Parathyroid adenoma (tissue), 2 donors: Measurements from ENCODE around the gene FOXI3.

Source experiments
- H2AFZ ChIP-seq: fragments of 300-600 bp; sonication (generic); one replicate; pipeline ENCODE4 v1.7.0; 2017; ENCODE audit warnings: antibody characterized with exemption, mild to moderate bottlenecking
- H3K27ac ChIP-seq: fragments of 300-600 bp; sonication (generic); one replicate; pipeline ENCODE4 v1.7.0; 2017
- H3K27me3 ChIP-seq: fragments of 300-600 bp; sonication (generic); one replicate; pipeline ENCODE4 v1.7.0; 2017; ENCODE audit warnings: low read length; ENCODE audit not compliant: control insufficient read depth, insufficient read depth
- H3K36me3 ChIP-seq: fragments of 300-600 bp; sonication (generic); one replicate; pipeline ENCODE4 v1.7.0; 2017; ENCODE audit warnings: low read length; ENCODE audit not compliant: control insufficient read depth, insufficient read depth
- H3K4me1 ChIP-seq: fragments of 300-600 bp; sonication (generic); one replicate; pipeline ENCODE4 v1.7.0; 2017; ENCODE audit warnings: control low read depth
- H3K4me2 ChIP-seq: fragments of 300-600 bp; sonication (generic); one replicate; pipeline ENCODE4 v1.7.0; 2017; ENCODE audit warnings: low read length
- H3K4me3 ChIP-seq: fragments of 300-600 bp; sonication (generic); one replicate; pipeline ENCODE4 v1.7.0; 2017; ENCODE audit warnings: low read depth, low read length
- H3K79me2 ChIP-seq: fragments of 300-600 bp; sonication (generic); one replicate; pipeline ENCODE4 v1.7.0; 2017; ENCODE audit warnings: control low read depth
- H3K9ac ChIP-seq: fragments of 300-600 bp; sonication (generic); one replicate; pipeline ENCODE4 v1.7.0; 2017; ENCODE audit warnings: mild to moderate bottlenecking
- H3K9me3 ChIP-seq: fragments of 300-600 bp; sonication (generic); one replicate; pipeline ENCODE4 v1.7.0; 2017; ENCODE audit warnings: low read length; ENCODE audit not compliant: control insufficient read depth
- CTCF ChIP-seq: fragments of 300-600 bp; sonication (generic); IDR thresholded peaks from one replicate; pipeline ENCODE4 v1.7.0; 2017; ENCODE audit warnings: antibody characterized with exemption, mild to moderate bottlenecking
- donor health status: primary hyperparathyroidism.

Gene FOXI3

DNA sequence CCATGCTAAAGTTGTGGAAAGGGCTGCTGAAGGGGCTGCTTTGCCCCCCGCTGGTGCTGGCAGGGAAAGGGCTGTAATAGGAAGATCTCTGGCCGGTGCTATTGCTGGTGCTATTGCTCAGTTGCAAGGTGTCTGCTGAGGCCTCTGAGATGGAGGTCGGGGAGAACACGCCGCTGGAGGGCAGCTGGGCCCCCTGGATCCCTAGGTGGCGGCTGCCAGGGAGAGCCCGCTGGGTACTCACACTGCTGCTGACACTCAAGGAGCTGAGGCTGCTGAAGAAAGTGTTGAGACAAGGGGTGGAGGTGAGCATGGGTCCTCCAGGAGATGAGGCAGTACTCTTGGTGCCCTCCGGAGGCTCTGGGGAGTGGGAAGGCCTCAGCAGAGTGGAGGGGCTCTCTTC is 4.2 kb downstream of the FOXI3 start:
- H3K4me3 ChIP-seq, result no peak overlapping the region
- H3K79me2 ChIP-seq, result no peaks in the 10 kb centered on the region
- no peak overlapping the region for H3K4me2 ChIP-seq
- H3K36me3 ChIP-seq, result no peaks in the 10 kb centered on the region
- H3K9ac ChIP-seq, result no peak overlapping the region
- H3K27ac ChIP-seq, result no peak overlapping the region
- H3K4me1 ChIP-seq, result no peaks in the 10 kb centered on the region
- no peak overlapping the region for H2AFZ ChIP-seq
- no peak for TF ChIP-seq CTCF
- no peaks in the 10 kb centered on the region for H3K9me3 ChIP-seq
- H3K27me3 ChIP-seq, result no peaks in the 10 kb centered on the region

- H3K36me3 ChIP-seq, result no peaks in the 10 kb centered on the region
- TF ChIP-seq CTCF, result no peak
- no peaks in the 10 kb centered on the region for H3K27me3 ChIP-seq
- H3K4me3 ChIP-seq, result no peak overlapping the region
- no peak overlapping the region for H3K4me2 ChIP-seq
- no peaks in the 10 kb centered on the region for H3K79me2 ChIP-seq
- H3K27ac ChIP-seq, result no peak overlapping the region
- no peaks in the 10 kb centered on the region for H3K9me3 ChIP-seq
- H2AFZ ChIP-seq, result no peak overlapping the region
- no peaks in the 10 kb centered on the region for H3K4me1 ChIP-seq
- no peak overlapping the region for H3K9ac ChIP-seq
Observed at GRCh38 chr2:88443353-88443938, 9.0 kb downstream of the FOXI3 start.

- H3K4me1 ChIP-seq, result no peaks in the 10 kb centered on the region
- no peaks in the 10 kb centered on the region for H3K27me3 ChIP-seq
Observed at GRCh38 chr2:88442473-88442872, 10.0 kb downstream of the FOXI3 start.

DNA sequence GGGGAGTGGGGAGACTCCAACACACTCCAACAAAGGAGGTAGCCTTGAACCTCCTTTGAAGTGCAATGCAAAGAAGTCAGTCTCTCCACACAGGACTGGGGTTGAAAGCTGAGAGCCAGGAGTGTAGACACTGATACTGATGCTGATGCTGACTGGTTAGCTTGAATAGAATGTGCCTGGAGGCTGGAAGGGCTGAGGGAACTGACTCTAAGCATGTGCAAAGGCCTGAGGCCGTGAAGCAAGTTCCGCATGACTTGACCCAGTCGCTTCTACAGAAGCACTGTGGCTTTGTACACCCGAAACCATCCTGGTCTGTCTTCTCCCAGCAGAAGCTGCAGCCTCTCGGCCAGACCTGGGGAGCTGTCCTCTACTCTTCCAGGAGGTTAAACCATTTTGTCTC is 10.4 kb downstream of the FOXI3 start:
- Histone ChIP-seq H3K27me3 (no peaks in the 10 kb centered on the region), H3K4me3 (no peak overlapping the region), H2AFZ (no peak overlapping the region), H3K36me3 (no peaks in the 10 kb centered on the region), H3K9ac (no peak overlapping the region), H3K4me2 (no peak overlapping the region), H3K79me2 (no peaks in the 10 kb centered on the region), H3K4me1 (no peaks in the 10 kb centered on the region), H3K27ac (no peak overlapping the region), H3K9me3 (no peaks in the 10 kb centered on the region)
- no peak for TF ChIP-seq CTCF

More at GRCh38 chr2:88442473-88442872, 10.0 kb downstream of the FOXI3 start:
- no peaks in the 10 kb centered on the region for H3K79me2 ChIP-seq
- H3K4me2 ChIP-seq, result no peak overlapping the region
- H3K4me3 ChIP-seq, result no peak overlapping the region
- H3K27ac ChIP-seq, result no peak overlapping the region
- H3K9ac ChIP-seq, result no peak overlapping the region
- H3K36me3 ChIP-seq, result no peaks in the 10 kb centered on the region
- no peak overlapping the region for H2AFZ ChIP-seq
- TF ChIP-seq CTCF, result no peak
- no peaks in the 10 kb centered on the region for H3K9me3 ChIP-seq

DNA sequence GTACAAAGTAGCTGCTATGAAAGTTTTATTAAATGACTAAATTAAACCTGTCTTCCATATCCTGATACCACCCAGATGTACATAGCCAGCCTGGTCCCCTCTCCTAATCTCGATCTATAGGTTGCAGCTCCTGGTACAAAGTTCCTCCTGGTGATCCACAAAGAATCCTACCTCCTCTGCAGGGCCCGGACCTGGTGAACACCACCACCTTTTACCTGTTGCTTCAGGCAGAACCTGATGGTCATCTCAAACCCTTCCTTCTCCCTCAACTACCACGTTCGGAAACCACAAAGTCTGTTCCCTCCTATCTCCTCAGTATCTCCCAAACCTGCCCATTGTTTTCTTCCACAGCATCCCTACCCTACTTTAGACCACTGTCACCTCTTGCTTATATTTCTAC is 15.5 kb downstream of the FOXI3 start:
- H2AFZ ChIP-seq, result no peak overlapping the region
- no peak overlapping the region for H3K4me3 ChIP-seq
- H3K27me3 ChIP-seq, result no peaks in the 10 kb centered on the region
- H3K9ac ChIP-seq, result no peak overlapping the region
- H3K79me2 ChIP-seq, result no peaks in the 10 kb centered on the region
- H3K27ac ChIP-seq, result no peak overlapping the region
- no peaks in the 10 kb centered on the region for H3K9me3 ChIP-seq
- no peaks in the 10 kb centered on the region for H3K36me3 ChIP-seq
- no peak overlapping the region for H3K4me2 ChIP-seq
- H3K4me1 ChIP-seq, result no peaks in the 10 kb centered on the region
- TF ChIP-seq CTCF, result no peak
